GM12878 (cell line): Measurements from ENCODE around the gene GRAMD2B. TPM values are rescaled to one million over a fixed set of nuclear protein-coding genes. Genes with fewer than 3 reads are reported as not detected.

ENCODE experiments used
- ATAC-seq: fragments of 200-7000 bp; cut with Tn5 transposase; 3 replicates; pipeline ENCODE4 v1.9.1; 2020; ENCODE audit warnings: mild to moderate bottlenecking, moderate library complexity
- BruUV-seq: library from RNA; stranded (reverse); fragments of 400-500 nt; replicated peaks from 2 replicates; lab custom pipeline; 2021; lab: Mats Ljungman, UMichigan
- CTCF ChIA-PET: fragments of 300-600 bp; sonication (Branson Sonifier 250); formaldehyde crosslinking; extraction: SDS; loops from one replicate; lab custom pipeline; 2021; ENCODE audit warnings: inconsistent platforms; lab: Yijun Ruan, JAX
- POLR2A ChIA-PET: fragments of 350-600 bp; formaldehyde crosslinking; extraction: SDS; loops from one replicate; lab custom pipeline; 2021; ENCODE audit warnings: inconsistent platforms; lab: Charles Lee
- RAD21 ChIA-PET: fragments of 300-600 bp; sonication (Branson Sonifier 250); formaldehyde crosslinking; loops from one replicate; lab custom pipeline; 2023; ENCODE audit warnings: antibody characterized with exemption; ENCODE audit not compliant: unreplicated experiment; lab: Charles Lee
- SMC1A ChIA-PET: fragments of 300-600 bp; sonication (Branson Sonifier 250); formaldehyde crosslinking; loops from one replicate; lab custom pipeline; 2023; ENCODE audit not compliant: unreplicated experiment, uncharacterized antibody; lab: Charles Lee
- DNase-seq: peaks from one replicate; pipeline ENCODE4 v3.0.0-alpha.2; 2011; ENCODE audit warnings: low read depth, low spot score
- FAIRE-seq: peaks from 3 replicates; lab custom pipeline; 2011; peaks lifted over from hg19 to GRCh38; lab: Jason Lieb, UNC
- H2AFZ ChIP-seq: 2 replicates; pipeline ENCODE4 v1.6.0; 2011; ENCODE audit warnings: low read depth, low read length, control low read depth; ENCODE audit not compliant: control insufficient read depth
- H3K27ac ChIP-seq: 2 replicates; pipeline ENCODE4 v1.5.1; 2011; ENCODE audit warnings: control low read depth; ENCODE audit not compliant: control insufficient read depth, insufficient read depth
- H3K27me3 ChIP-seq, 2 experiments: replicated peaks in 1 of 2; 2 replicates each; pipeline versions ENCODE4 v1.6.0 to v1.6.1; 2011; ENCODE audit warnings: low read length in 1 of 2; ENCODE audit not compliant: control insufficient read depth in 2 of 2, insufficient read depth in 2 of 2
- H3K36me3 ChIP-seq, 2 experiments: 2 replicates each; pipeline ENCODE4 v1.5.1; 2011; ENCODE audit warnings: low read length in 1 of 2; ENCODE audit not compliant: control insufficient read depth in 2 of 2, insufficient read depth in 2 of 2
- H3K4me1 ChIP-seq: 2 replicates; pipeline ENCODE4 v1.6.1; 2011; ENCODE audit warnings: mild to moderate bottlenecking, low read length, moderate library complexity, mixed read lengths; ENCODE audit not compliant: control insufficient read depth, insufficient read depth
- H3K4me2 ChIP-seq: 2 replicates; pipeline ENCODE4 v1.6.0; 2011; ENCODE audit warnings: control low read depth; ENCODE audit not compliant: control insufficient read depth, insufficient read depth
- H3K4me3 ChIP-seq: fragments of 200-600 bp; sonication (generic); 2 replicates; pipeline ENCODE4 v1.5.1; 2016
- H3K79me2 ChIP-seq: 2 replicates; pipeline ENCODE4 v1.6.0; 2011; ENCODE audit warnings: low read length; ENCODE audit not compliant: control insufficient read depth, insufficient read depth
- H3K9ac ChIP-seq: 2 replicates; pipeline ENCODE4 v1.8.0; 2011; ENCODE audit warnings: low read length, control low read depth, mixed read lengths; ENCODE audit not compliant: control insufficient read depth, insufficient read depth
- H3K9me3 ChIP-seq: replicated peaks from 3 replicates; pipeline ENCODE4 v1.5.1; 2011; ENCODE audit warnings: mild to moderate bottlenecking, low read length; ENCODE audit not compliant: control insufficient read depth, insufficient read depth
- H4K20me1 ChIP-seq: 2 replicates; pipeline ENCODE4 v1.6.0; 2011; ENCODE audit not compliant: control insufficient read depth, insufficient read depth
- NR2C1 ChIP-seq: fragments of 450-650 bp; IDR thresholded peaks from 2 replicates; pipeline ENCODE4 v1.6.1; 2017; ENCODE audit warnings: antibody characterized with exemption, mild to moderate bottlenecking, moderate library complexity
- RUNX3 ChIP-seq: IDR thresholded peaks from 2 replicates; pipeline ENCODE4 v1.6.1; 2012; ENCODE audit warnings: low read length, inconsistent platforms
- WGBS: methylation state at CpG from one replicate; pipeline ENCODE4 v1.1.6; 2016; ENCODE audit warnings: low lambda C conversion rate; ENCODE audit not compliant: insufficient replicate concordance, insufficient coverage; ENCODE audit errors: missing lambda C conversion rate; 5-methylcytosine and 5-hydroxymethylcytosine counted together
- in situ Hi-C: fragments of 300-500 bp; cut with MboI; formaldehyde crosslinking; loops from 9 replicates; pipeline ENCODE4 v1.14.3; 2018; ENCODE audit warnings: mixed read lengths
- intact Hi-C: fragments of 100-400 bp; cut with micrococcal nuclease; formaldehyde crosslinking; loops from one replicate; pipeline ENCODE4 v1.14.2; 2022; ENCODE audit not compliant: unreplicated experiment
- polyA plus RNA-seq, 11 experiments: library from polyadenylated mRNA; depleted of rRNA in 4 of 11; unstranded in 6 of 11; stranded (reverse) in 5 of 11; fragments of >200 nt; fragmentation: Nextera tagmentation in 4 of 11; fragmentation: Illumina TruSeq in 1 of 11; extraction: Ambion mirVana in 4 of 11; extraction: Trizol in 1 of 11; gene quantifications; 1 replicate in 1 of 11; 2 replicates in 10 of 11; pipeline versions ENCODE4 v1.2.1 to v1.2.3, GENCODE V29; 2011 to 2016; ENCODE audit warnings: inconsistent platforms in 2 of 11, missing spikeins in 2 of 11, low read depth in 1 of 11
- total RNA-seq, 4 experiments: library from RNA; depleted of rRNA in 3 of 4; stranded (reverse); fragments of >200 nt in 3 of 4; fragmentation: Illumina TruSeq in 1 of 4; extraction: Trizol in 1 of 4; gene quantifications; 2 replicates each; pipeline versions ENCODE4 v1.2.1 to v1.2.3, GENCODE V29; 2013 to 2021
- TF ChIP-seq, protein P1 (sequence below): fragments of 450-650 bp; formaldehyde crosslinking; IDR thresholded peaks from 2 replicates; pipeline ENCODE4 v1.4.0; 2020; ENCODE audit warnings: mild to moderate bottlenecking, moderate library complexity
- TF ChIP-seq, protein P2 (sequence below): IDR thresholded peaks from 2 replicates; pipeline ENCODE4 v1.6.1; 2011; ENCODE audit warnings: borderline replicate concordance, low read depth, mild to moderate bottlenecking, moderate library complexity, low read length; ENCODE audit not compliant: insufficient read depth, poor library complexity, severe bottlenecking
- TF ChIP-seq, protein P3 (sequence below): IDR thresholded peaks from 2 replicates; pipeline ENCODE4 v1.6.1; 2011; ENCODE audit warnings: low read depth, low read length, improper control_type of control experiment, borderline replicate concordance

Gene GRAMD2B
- total and polyA plus RNA-seq, 10 of the 15 experiments (the other 5 are each of a cell fraction or from before 2014, with no cell fraction given) = 1.9 to 21.5 (median 8.4) TPM

DNA sequence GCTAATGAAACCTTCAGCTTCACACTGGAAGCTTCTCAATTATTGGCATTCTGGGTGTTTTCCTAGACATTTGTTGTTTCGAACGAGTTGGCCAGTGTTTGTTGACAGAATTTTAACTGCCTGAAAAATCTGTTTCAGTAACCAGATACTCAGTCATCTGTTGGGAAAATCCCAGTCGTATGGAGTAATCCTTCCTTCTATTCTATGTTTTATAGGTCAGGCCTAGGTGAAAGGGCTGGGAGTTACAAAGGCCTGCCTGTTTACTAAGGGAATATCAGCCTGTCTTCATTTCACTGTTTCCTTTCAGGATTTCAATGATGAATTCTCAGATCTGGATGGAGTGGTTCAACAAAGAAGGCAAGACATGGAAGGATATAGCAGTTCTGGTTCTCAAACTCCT lies 59.9 kb downstream of the GRAMD2B start:
- intact Hi-C loops = no loop called here
- BruUV-seq = no TSS peak
- 66% methylated on average over 3 of the region's 3 CpGs for WGBS
- Histone ChIP-seq H3K9ac (no peak overlapping the region), H3K27ac (no peak overlapping the region), H2AFZ (no peak overlapping the region), H3K27me3 (no peaks in the 10 kb centered on the region), H3K4me1 (no peaks in the 10 kb centered on the region), H3K9me3 (no peaks in the 10 kb centered on the region), H3K36me3 (peaks cover 0 to 6% of the 10 kb centered on the region in 2 experiments; a peak in 3 of 4 replicates), H3K4me3 (no peak overlapping the region), H3K4me2 (no peak overlapping the region), H3K79me2 (no peaks in the 10 kb centered on the region), H4K20me1 (no peaks in the 10 kb centered on the region)
- FAIRE-seq = no peak
- ATAC-seq = no peak
- in situ Hi-C loops = no loop called here
- POLR2A ChIA-PET = no interaction called here
- no peak for DNase-seq
- SMC1A ChIA-PET = interaction anchor here (0.6 to 1.0 kb wide), 4 partner anchors 8 to 231 kb away, joined by 3 read pairs; no protein-coding TSS in a partner anchor
- RAD21 ChIA-PET = no interaction called here
- TF ChIP-seq, protein P1, sequence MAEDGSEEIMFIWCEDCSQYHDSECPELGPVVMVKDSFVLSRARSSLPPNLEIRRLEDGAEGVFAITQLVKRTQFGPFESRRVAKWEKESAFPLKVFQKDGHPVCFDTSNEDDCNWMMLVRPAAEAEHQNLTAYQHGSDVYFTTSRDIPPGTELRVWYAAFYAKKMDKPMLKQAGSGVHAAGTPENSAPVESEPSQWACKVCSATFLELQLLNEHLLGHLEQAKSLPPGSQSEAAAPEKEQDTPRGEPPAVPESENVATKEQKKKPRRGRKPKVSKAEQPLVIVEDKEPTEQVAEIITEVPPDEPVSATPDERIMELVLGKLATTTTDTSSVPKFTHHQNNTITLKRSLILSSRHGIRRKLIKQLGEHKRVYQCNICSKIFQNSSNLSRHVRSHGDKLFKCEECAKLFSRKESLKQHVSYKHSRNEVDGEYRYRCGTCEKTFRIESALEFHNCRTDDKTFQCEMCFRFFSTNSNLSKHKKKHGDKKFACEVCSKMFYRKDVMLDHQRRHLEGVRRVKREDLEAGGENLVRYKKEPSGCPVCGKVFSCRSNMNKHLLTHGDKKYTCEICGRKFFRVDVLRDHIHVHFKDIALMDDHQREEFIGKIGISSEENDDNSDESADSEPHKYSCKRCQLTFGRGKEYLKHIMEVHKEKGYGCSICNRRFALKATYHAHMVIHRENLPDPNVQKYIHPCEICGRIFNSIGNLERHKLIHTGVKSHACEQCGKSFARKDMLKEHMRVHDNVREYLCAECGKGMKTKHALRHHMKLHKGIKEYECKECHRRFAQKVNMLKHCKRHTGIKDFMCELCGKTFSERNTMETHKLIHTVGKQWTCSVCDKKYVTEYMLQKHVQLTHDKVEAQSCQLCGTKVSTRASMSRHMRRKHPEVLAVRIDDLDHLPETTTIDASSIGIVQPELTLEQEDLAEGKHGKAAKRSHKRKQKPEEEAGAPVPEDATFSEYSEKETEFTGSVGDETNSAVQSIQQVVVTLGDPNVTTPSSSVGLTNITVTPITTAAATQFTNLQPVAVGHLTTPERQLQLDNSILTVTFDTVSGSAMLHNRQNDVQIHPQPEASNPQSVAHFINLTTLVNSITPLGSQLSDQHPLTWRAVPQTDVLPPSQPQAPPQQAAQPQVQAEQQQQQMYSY (CRISPR knock-in tag) = no peak
- TF ChIP-seq, protein P2, sequence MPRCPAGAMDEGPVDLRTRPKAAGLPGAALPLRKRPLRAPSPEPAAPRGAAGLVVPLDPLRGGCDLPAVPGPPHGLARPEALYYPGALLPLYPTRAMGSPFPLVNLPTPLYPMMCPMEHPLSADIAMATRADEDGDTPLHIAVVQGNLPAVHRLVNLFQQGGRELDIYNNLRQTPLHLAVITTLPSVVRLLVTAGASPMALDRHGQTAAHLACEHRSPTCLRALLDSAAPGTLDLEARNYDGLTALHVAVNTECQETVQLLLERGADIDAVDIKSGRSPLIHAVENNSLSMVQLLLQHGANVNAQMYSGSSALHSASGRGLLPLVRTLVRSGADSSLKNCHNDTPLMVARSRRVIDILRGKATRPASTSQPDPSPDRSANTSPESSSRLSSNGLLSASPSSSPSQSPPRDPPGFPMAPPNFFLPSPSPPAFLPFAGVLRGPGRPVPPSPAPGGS = no peak
- TF ChIP-seq NR2C1 = no peak
- TF ChIP-seq, protein P3, sequence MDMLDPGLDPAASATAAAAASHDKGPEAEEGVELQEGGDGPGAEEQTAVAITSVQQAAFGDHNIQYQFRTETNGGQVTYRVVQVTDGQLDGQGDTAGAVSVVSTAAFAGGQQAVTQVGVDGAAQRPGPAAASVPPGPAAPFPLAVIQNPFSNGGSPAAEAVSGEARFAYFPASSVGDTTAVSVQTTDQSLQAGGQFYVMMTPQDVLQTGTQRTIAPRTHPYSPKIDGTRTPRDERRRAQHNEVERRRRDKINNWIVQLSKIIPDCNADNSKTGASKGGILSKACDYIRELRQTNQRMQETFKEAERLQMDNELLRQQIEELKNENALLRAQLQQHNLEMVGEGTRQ = no peak
- no peak for TF ChIP-seq RUNX3
- CTCF ChIA-PET = interaction anchor here (1.3 kb wide), 1 partner anchor 17 kb away, joined by 6 read pairs; no protein-coding TSS in a partner anchor
